Measurements from ENCODE around the gene NRXN3. TPM values are rescaled to one million over a fixed set of nuclear protein-coding genes. Genes with fewer than 3 reads are reported as not detected.
A peak's percentile ranks its signal among the peaks of the same experiment; 100 is the strongest.

Gene NRXN3
- total RNA-seq, 1 donor from 2014 or later = 8.7 TPM

- DNase-seq (ENCODE audit: low spot score) = no peak
These were observed 467.3 kb downstream of the NRXN3 start for GRCh38 chr14:78637489-78637888.

- no peak for DNase-seq (ENCODE audit: low spot score)
These were observed 467.8 kb downstream of the NRXN3 start for GRCh38 chr14:78637908-78638475.

- DNase-seq (ENCODE audit: low spot score) = no peak
These were observed 468.8 kb downstream of the NRXN3 start for GRCh38 chr14:78638926-78639325.

GRCh38 chr14:78644824-78645559 is 474.8 kb downstream of the NRXN3 start:
- DNase-seq (ENCODE audit: low spot score) = no peak

GRCh38 chr14:78652727-78653126 is 482.6 kb downstream of the NRXN3 start:
- no peak for DNase-seq (ENCODE audit: low spot score)

- no peak for DNase-seq (ENCODE audit: low spot score)
These were observed 483.0 kb downstream of the NRXN3 start for GRCh38 chr14:78653173-78653572.

- DNase-seq (ENCODE audit: low spot score) = no peak
These were observed 487.3 kb downstream of the NRXN3 start for GRCh38 chr14:78657451-78657850.

- no peak for DNase-seq (ENCODE audit: low spot score)
These were observed 494.7 kb downstream of the NRXN3 start for GRCh38 chr14:78664841-78665240.

- DNase-seq (ENCODE audit: low spot score) = no peak
These were observed 496.3 kb downstream of the NRXN3 start for GRCh38 chr14:78666336-78667056.

- DNase-seq (ENCODE audit: low spot score) = no peak
These were observed 497.0 kb downstream of the NRXN3 start for GRCh38 chr14:78667141-78667540.

- DNase-seq (ENCODE audit: low spot score) = no peak
These were observed 503.7 kb downstream of the NRXN3 start for GRCh38 chr14:78673845-78674244.

- no peak for DNase-seq (ENCODE audit: low spot score)
These were observed 504.6 kb downstream of the NRXN3 start for GRCh38 chr14:78674820-78675219.

GRCh38 chr14:78683206-78683605 is 513.0 kb downstream of the NRXN3 start:
- DNase-seq (ENCODE audit: low spot score) = no peak

- no peak for DNase-seq (ENCODE audit: low spot score)
These were observed 513.8 kb downstream of the NRXN3 start for GRCh38 chr14:78683981-78684380.

- DNase-seq (ENCODE audit: low spot score) = no peak
These were observed 518.3 kb downstream of the NRXN3 start for GRCh38 chr14:78688503-78688902.

- no peak for DNase-seq (ENCODE audit: low spot score)
These were observed 520.7 kb downstream of the NRXN3 start for GRCh38 chr14:78690836-78691235.

- DNase-seq (ENCODE audit: low spot score) = no peak
These were observed 527.2 kb downstream of the NRXN3 start for GRCh38 chr14:78697341-78697740.

- DNase-seq (ENCODE audit: low spot score) = no peak
These were observed 528.8 kb downstream of the NRXN3 start for GRCh38 chr14:78698991-78699390.

- DNase-seq (ENCODE audit: low spot score) = no peak
These were observed 530.1 kb downstream of the NRXN3 start for GRCh38 chr14:78700236-78700635.

- peak; percentile 11 for DNase-seq (ENCODE audit: low spot score)
These were observed 531.1 kb downstream of the NRXN3 start for GRCh38 chr14:78701246-78701645.

GRCh38 chr14:78704965-78705364 is 534.8 kb downstream of the NRXN3 start:
- DNase-seq (ENCODE audit: low spot score) = no peak

- DNase-seq (ENCODE audit: low spot score) = no peak
These were observed 535.8 kb downstream of the NRXN3 start for GRCh38 chr14:78705989-78706388.
